Neuron (in vitro differentiated cells): ENCODE results near the gene BCL2.
A peak's percentile ranks its signal among the peaks of the same experiment; 100 is the strongest.

Experiments
- H2AFZ ChIP-seq: one replicate; pipeline ENCODE4 v1.6.1; 2013; ENCODE audit warnings: low read depth, mild to moderate bottlenecking, inconsistent platforms, low read length, moderate library complexity
- H3K27me3 ChIP-seq: one replicate; pipeline ENCODE4 v1.6.1; 2013; ENCODE audit warnings: low read length; ENCODE audit not compliant: insufficient read depth
- H3K36me3 ChIP-seq: one replicate; pipeline ENCODE4 v1.6.1; 2013; ENCODE audit warnings: low read length; ENCODE audit not compliant: insufficient read depth
- H3K4me1 ChIP-seq: one replicate; pipeline ENCODE4 v1.6.1; 2013; ENCODE audit warnings: low read length; ENCODE audit not compliant: insufficient read depth
- H3K4me3 ChIP-seq: 2 replicates; pipeline ENCODE4 v1.5.1; 2013; ENCODE audit warnings: mild to moderate bottlenecking, low read length, moderate library complexity
- H3K9me3 ChIP-seq: one replicate; pipeline ENCODE4 v1.6.1; 2013; ENCODE audit warnings: low read length

BCL2 gene

DNA sequence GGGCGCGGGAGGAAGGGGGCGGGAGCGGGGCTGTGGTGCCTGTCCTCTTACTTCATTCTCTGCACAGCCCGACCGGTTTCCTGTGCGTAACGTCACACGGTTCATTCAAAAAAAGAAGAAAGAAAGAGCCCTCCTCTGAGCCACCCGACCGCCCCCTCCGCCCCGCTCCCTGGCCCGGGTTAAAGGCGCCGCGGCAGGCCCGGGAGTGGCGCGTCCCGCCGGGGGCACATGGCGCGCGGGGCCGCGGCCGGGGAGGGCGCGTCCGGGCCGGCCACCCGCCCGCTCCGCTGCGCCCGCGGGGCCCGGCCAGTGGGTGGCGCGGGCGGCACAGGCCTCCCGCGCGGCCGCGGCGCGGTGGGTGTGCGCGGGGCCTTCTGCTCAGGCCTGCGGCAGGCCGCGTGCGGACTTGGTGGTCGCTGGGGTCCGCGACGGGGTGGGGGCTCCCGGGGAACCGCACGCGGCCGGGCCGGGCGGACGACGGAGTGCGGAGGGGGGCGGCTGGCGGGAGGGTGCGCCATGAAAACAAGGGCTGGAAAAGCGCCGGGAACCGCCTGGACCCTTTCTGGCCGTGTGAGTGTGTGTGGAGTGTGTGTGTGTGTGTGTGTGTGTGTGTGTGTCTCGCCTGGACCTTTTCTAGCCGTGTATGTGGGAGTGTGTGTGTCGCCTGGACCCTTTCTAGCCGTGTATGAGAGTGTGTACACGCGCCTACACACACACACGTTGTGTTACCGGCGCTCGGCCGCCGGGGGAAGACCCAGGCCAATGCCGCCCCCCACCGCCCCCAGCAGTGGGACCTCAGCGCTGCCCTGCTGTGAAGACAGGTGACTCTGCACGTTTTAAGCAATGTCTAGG is 780 bp upstream of the BCL2 start:
- Histone ChIP-seq H3K9me3 (no peaks in the 10 kb centered on the region), H3K27me3 (no peaks in the 10 kb centered on the region), H3K36me3 (no peaks in the 10 kb centered on the region), H2AFZ (peak overlapping the region; percentile 60), H3K4me3 (peak overlapping the region; percentile 85), H3K4me1 (peaks cover 24% of the 10 kb centered on the region)

DNA sequence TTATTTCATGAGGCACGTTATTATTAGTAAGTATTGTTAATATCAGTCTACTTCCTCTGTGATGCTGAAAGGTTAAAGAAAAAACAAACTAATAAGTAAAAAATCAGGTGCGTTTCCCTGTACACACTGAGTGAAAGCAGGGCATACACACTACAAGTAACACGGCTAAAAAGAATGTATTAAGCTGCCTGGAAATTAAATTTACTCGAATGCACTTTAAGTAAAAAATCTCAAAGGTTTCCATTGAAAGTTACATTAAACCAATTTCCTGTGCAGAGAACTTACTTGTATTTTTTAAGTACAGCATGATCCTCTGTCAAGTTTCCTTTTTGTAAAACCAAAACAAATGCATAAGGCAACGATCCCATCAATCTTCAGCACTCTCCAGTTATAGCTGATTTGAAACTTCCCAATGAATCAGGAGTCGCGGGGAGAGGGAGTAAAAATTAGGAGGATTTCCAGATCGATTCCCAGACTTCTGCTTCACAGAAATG is 633 bp downstream of the BCL2 start:
- no peaks in the 10 kb centered on the region for H3K36me3 ChIP-seq
- no peaks in the 10 kb centered on the region for H3K27me3 ChIP-seq
- peaks cover 24% of the 10 kb centered on the region for H3K4me1 ChIP-seq
- H3K9me3 ChIP-seq, result no peaks in the 10 kb centered on the region
- peak overlapping the region; percentile 96 for H2AFZ ChIP-seq
- peak overlapping the region; percentile 85 for H3K4me3 ChIP-seq

DNA sequence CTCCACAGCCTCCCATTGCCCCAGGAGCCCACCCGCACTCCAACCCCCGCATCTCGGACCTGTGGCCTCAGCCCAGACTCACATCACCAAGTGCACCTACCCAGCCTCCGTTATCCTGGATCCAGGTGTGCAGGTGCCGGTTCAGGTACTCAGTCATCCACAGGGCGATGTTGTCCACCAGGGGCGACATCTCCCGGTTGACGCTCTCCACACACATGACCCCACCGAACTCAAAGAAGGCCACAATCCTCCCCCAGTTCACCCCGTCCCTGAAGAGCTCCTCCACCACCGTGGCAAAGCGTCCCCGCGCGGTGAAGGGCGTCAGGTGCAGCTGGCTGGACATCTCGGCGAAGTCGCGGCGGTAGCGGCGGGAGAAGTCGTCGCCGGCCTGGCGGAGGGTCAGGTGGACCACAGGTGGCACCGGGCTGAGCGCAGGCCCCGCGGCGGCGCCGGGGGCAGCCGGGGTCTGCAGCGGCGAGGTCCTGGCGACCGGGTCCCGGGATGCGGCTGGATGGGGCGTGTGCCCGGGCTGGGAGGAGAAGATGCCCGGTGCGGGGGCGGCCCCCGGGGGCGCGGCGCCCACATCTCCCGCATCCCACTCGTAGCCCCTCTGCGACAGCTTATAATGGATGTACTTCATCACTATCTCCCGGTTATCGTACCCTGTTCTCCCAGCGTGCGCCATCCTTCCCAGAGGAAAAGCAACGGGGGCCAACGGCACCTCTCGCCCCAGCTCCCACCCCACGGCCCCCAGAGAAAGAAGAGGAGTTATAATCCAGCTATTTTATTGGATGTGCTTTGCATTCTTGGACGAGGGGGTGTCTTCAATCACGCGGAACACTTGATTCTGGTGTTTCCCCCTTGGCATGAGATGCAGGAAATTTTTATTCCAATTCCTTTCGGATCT is 1.3 kb downstream of the BCL2 start:
- H3K36me3 ChIP-seq, result no peaks in the 10 kb centered on the region
- peak overlapping the region; percentile 85 for H3K4me3 ChIP-seq
- peak overlapping the region; percentile 96 for H2AFZ ChIP-seq
- no peaks in the 10 kb centered on the region for H3K9me3 ChIP-seq
- H3K27me3 ChIP-seq, result no peaks in the 10 kb centered on the region
- peaks cover 24% of the 10 kb centered on the region for H3K4me1 ChIP-seq

DNA sequence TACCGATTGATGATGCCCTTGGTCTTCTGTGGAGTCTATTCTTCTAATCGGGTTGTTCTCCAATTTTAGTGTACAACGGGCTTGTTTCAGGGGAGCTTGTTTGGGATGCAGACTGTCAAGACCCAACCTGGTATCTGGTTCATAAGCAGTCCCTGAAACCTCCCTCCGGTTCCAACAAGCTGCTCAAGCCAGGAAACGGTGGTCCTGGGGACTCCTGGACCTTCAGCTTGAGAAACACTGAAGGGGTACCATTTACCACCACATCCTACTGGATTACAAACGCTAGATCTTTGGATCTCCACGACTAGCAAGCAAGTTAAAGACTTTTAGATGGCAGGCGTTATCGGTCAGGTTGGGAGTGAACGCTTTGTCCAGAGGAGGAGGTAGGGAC is 2.0 kb downstream of the BCL2 start:
- H3K36me3 ChIP-seq, result no peaks in the 10 kb centered on the region
- H3K9me3 ChIP-seq, result no peaks in the 10 kb centered on the region
- peak overlapping the region; percentile 85 for H3K4me3 ChIP-seq
- no peaks in the 10 kb centered on the region for H3K27me3 ChIP-seq
- H3K4me1 ChIP-seq, result peaks cover 21% of the 10 kb centered on the region
- no peak overlapping the region for H2AFZ ChIP-seq

DNA sequence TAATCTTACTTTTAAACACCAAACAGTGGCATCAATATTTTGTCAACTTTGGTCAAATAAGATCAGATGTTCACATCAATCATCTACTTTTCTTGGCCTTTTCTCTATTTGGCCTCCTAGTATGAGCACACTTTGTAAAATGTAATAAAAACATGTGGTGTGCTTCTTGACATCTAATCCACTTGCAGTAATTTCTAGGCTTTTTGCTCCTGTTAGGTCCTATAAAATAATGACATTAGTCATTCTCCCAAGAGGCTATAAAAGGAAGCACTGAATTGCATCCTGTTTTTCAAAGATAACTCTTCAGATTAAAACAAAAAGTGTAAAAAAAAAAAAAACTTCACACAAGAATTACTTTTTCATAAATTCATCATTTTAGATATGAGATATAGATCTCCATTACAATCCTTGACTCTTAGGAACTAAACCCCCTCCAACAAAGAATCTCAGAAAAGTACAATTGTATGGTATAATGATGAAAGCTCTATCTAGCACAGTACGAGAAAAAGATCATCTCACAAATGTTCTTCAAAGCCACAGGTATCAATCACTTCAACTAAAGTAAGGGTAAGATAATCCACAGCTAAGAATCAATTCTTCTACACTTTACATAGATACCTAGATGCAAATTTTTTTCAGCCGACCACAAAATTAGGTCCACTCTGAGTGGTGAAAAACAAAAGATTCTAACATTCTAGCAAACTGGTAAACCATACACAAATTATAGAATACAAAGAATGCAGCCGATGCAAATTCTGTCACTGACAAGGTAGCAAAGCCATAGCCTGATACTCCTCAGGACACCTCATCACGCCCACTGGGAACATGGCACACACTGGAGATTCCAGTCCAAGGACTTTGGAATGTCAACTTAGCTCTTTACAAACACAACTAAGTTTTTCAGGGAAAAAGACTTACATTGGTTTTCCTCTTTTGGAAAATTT is 2.7 kb downstream of the BCL2 start:
- H3K27me3 ChIP-seq, result no peaks in the 10 kb centered on the region
- H2AFZ ChIP-seq, result no peak overlapping the region
- H3K4me3 ChIP-seq, result peak overlapping the region; percentile 85
- no peaks in the 10 kb centered on the region for H3K9me3 ChIP-seq
- H3K4me1 ChIP-seq, result peaks cover 21% of the 10 kb centered on the region
- H3K36me3 ChIP-seq, result no peaks in the 10 kb centered on the region

DNA sequence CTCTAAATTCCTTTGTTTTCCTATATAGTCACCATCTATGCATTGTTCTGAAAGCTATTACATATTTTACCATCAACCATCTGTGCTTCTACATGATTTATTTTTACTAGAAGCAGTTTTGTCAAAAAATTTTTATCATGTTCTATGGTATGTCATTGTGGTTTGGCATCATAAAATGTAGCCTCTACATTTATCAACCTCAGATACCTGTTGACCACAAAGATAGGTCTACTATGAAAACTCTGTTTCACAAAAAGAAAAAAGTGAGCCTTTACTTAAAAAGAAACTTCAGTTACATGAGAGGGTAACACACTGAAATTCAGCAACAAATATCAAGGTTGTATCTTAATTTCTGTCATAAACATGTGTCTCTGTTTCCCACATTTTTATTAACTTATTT is 3.7 kb downstream of the BCL2 start:
- no peaks in the 10 kb centered on the region for H3K27me3 ChIP-seq
- no peak overlapping the region for H2AFZ ChIP-seq
- H3K9me3 ChIP-seq, result no peaks in the 10 kb centered on the region
- no peak overlapping the region for H3K4me3 ChIP-seq
- H3K36me3 ChIP-seq, result no peaks in the 10 kb centered on the region
- peaks cover 17% of the 10 kb centered on the region for H3K4me1 ChIP-seq

DNA sequence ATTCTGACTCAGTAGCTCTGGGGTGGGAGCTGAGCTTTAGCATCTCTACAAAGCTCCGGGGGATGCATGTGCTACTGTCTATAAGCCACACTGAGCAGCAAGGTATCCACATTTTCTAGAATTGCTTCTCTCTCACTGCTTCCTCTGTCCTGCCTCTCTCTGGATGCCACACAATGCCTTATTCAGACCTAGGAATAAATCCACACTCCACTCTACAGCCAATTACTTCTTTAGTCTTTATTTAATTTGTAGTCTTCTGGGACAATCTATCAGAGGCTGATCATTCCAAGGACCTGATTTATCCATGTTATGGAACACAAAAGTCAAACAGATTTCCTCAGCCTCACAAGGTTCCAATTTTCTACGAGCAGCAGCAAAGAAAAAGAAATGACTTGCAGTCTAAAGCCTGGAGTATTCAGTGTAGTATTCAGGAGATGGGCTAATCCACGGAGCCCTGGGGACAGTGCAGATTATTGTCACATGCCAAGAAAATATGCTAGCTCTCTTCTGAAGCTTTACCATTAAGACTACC is 4.4 kb downstream of the BCL2 start:
- Histone ChIP-seq H3K4me1 (peaks cover 14% of the 10 kb centered on the region), H3K36me3 (no peaks in the 10 kb centered on the region), H3K27me3 (no peaks in the 10 kb centered on the region), H3K9me3 (no peaks in the 10 kb centered on the region), H2AFZ (no peak overlapping the region), H3K4me3 (no peak overlapping the region)

DNA sequence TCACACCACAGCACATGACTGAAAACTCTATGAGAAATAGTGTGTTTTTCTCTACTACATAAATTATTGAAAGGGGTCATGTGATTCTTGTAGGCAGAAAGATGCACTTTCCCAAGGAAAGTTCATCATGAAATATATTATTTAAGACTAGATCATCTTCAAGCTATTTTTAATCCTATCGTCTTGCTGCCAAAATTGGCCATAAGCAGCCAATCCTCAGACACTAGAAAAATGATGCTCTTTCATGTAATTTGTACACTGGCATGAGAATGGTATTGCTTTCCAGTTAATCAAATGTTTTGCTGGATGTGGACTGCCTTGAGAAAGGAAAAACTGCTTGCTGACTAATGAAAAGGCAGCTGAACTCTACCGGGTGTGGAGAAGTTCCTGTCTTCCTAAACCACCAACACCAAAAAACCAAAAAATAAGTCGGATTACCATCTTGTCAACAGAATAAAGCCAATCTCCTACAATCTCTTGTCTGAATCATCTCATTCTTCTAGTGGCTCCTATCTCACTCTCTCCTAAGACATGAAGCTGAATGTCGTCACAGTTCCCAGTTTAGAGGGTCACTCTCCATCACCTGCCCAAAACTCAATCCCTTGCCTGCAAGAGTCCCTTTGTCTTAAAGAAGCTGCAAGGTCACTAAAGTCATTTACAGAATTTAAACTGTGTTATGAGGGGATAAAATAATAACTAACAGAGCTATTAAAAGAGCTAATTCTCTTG is 5.3 kb downstream of the BCL2 start:
- H3K4me1 ChIP-seq, result peaks cover 14% of the 10 kb centered on the region
- H3K27me3 ChIP-seq, result no peaks in the 10 kb centered on the region
- H3K4me3 ChIP-seq, result no peak overlapping the region
- no peaks in the 10 kb centered on the region for H3K36me3 ChIP-seq
- H2AFZ ChIP-seq, result no peak overlapping the region
- H3K9me3 ChIP-seq, result no peaks in the 10 kb centered on the region

DNA sequence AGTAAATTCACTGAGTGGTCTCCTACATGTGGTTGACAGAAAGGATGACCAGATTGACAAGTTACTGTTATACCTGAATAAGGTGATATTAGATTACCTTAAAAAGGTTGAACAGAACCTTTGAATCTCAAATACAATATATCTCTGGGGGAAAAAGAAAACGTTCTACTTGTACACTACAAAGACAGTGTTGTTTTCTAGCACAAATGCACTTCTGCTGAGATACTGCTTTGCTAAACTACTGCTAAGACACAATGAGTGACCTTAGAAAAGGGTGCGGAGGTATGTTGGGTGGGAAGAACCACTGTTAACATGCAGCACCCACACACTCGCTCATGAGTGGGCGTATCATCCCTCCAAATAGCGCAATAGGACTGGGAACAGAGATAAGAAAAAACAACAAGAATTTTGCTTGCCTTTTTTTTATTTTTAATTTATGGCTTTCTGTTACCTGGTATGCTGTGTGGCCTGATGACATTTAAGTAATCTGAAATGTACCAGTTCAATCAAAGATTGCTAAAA is 6.1 kb downstream of the BCL2 start:
- H3K4me3 ChIP-seq, result no peak overlapping the region
- no peak overlapping the region for H2AFZ ChIP-seq
- no peaks in the 10 kb centered on the region for H3K36me3 ChIP-seq
- H3K27me3 ChIP-seq, result no peaks in the 10 kb centered on the region
- H3K9me3 ChIP-seq, result no peaks in the 10 kb centered on the region
- peaks cover 14% of the 10 kb centered on the region for H3K4me1 ChIP-seq

DNA sequence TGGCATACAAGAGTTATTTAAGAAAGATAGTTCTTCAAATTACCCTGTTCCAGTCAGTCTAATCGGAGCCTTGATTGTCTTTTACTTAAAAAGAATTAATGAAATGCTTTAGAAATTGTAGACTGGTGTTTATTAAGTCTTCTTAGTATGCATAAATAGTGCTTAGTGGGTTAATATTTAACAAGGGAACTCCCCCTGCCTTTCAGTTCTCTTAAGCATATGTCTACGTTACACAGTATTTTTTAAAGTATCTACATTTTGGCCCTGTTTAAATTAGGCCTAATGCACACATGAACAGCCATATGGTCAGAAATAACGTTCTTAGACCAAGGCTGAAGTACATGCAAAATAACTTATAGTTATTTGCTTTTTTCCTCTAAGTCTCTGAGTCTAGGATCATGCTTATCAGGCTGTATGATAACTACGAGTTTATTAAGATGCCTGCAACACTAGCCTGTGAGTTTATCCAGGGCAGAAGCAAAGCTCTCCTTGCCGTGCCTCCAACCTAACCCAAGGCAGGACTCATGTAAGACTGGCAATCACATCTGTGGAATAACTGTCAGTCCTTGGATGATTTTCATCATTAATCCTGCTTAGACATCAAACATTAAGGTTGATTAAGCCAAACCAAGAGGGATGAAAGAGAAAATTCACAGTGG is 6.7 kb downstream of the BCL2 start:
- Histone ChIP-seq H2AFZ (no peak overlapping the region), H3K4me1 (peaks cover 16% of the 10 kb centered on the region), H3K36me3 (no peaks in the 10 kb centered on the region), H3K27me3 (no peaks in the 10 kb centered on the region), H3K4me3 (no peak overlapping the region), H3K9me3 (no peaks in the 10 kb centered on the region)

DNA sequence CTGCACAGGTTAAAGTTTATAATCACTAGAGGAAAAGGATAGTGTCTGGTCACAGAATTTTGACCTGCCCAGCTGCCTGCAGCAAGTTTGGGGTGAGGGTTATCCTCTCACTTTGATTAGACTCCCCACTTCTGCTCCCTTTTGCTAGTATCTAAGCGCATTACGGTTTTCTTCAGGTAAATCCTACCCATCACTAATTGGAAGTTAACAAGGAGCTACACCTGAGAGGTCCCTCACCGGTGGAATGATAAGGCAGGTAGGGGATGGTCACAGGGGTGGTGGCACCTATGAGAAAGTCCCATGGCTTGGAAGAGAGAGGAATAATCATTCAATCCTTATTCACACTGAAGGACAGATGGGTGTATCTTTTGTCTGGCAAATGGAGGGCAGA is 7.6 kb downstream of the BCL2 start:
- no peaks in the 10 kb centered on the region for H3K9me3 ChIP-seq
- H3K36me3 ChIP-seq, result no peaks in the 10 kb centered on the region
- peaks cover 16% of the 10 kb centered on the region for H3K4me1 ChIP-seq
- no peak overlapping the region for H2AFZ ChIP-seq
- no peak overlapping the region for H3K4me3 ChIP-seq
- H3K27me3 ChIP-seq, result no peaks in the 10 kb centered on the region
